ENCODE measurements around the gene ATF4. TPM values are rescaled to one million over a fixed set of nuclear protein-coding genes. Genes with fewer than 3 reads are reported as not detected.

ATF4 gene
- total and polyA plus RNA-seq, 2 of the 8 experiments (the other 6 are each of a cell fraction or from before 2014, with no cell fraction given) = 553 to 704 TPM

DNA sequence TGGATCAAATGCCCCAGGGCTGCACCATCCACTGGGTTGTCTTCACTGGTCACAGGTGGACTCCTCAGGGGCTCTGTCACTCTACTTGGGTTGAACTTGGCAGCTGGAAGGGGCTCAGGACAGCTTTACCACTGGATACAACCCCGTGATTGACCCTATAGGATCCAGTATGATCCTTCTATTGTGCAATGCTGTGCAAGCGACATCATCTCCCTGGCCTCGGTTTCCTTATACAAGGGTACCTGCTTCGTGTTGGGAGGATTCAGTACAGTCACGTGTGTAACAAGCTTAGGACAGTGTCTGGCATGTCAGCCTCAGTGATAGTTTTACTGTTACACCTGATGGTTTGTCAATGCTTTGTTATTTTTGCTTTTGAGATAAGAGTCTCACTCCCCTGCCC, 38.8 kb upstream of the ATF4 start:
- Histone ChIP-seq H2BK5ac (ENCODE audit: low read depth, low read length) (no peak overlapping the region), H3K79me2 (ENCODE audit: control insufficient read depth in 1 of 2, insufficient read depth in 2 of 2, low read length in 2 of 2) (no peaks in the 10 kb centered on the region), H2BK12ac (ENCODE audit: low read depth, low read length) (no peak overlapping the region), H3K79me1 (ENCODE audit: low read depth, low read length) (no peaks in the 10 kb centered on the region; the same call in none of the 2 replicates), H3K4ac (replicated peaks; ENCODE audit: insufficient read length, low read depth, low read length) (no peak overlapping the region), H3K9me3 (ENCODE audit: insufficient read depth in 2 of 2, low read depth in 1 of 2, low read length in 1 of 2) (no peaks in the 10 kb centered on the region), H4K5ac (ENCODE audit: insufficient read length, low read depth, low read length) (no peak overlapping the region), H3K4me2 (ENCODE audit: insufficient read depth in 1 of 2, low read depth in 2 of 2, low read length in 2 of 2) (no peak overlapping the region), H4K20me1 (replicated peaks in 1 of 2; ENCODE audit: control insufficient read depth in 1 of 2, insufficient read depth in 2 of 2, low read length in 2 of 2) (peaks cover 9 to 17% of the 10 kb centered on the region in 2 experiments), H3K14ac (ENCODE audit: insufficient read length) (no peak overlapping the region), H2BK15ac (ENCODE audit: low read length) (no peak overlapping the region), H3K4me3 (ENCODE audit: extremely low read depth in 1 of 4, insufficient read depth in 2 of 4, low read depth in 3 of 4, low read length in 4 of 4) (no peak overlapping the region), H4K91ac (replicated peaks; ENCODE audit: insufficient read length, low read length) (no peak overlapping the region), H3K9ac (replicated peaks in 1 of 4; ENCODE audit: extremely low read depth in 1 of 4, low read depth in 3 of 4, low read length in 3 of 4) (no peak overlapping the region), H2AK5ac (ENCODE audit: low read depth, low read length) (no peak overlapping the region), H3K23ac (ENCODE audit: insufficient read length) (no peak overlapping the region), H3K27ac (ENCODE audit: low read depth, low read length) (no peak overlapping the region), H2BK120ac (replicated peaks; ENCODE audit: low read depth, low read length) (no peak overlapping the region), H3K27me3 (replicated peaks in 1 of 4; ENCODE audit: control insufficient read depth in 3 of 4, extremely low read depth in 1 of 4, insufficient read depth in 3 of 4, low read length in 3 of 4) (no peaks in the 10 kb centered on the region; a peak in 1 of 7 replicates), H3K56ac (replicated peaks; ENCODE audit: insufficient read length, low read depth, low read length) (no peak overlapping the region), H3K4me1 (replicated peaks in 1 of 4; ENCODE audit: control insufficient read depth in 3 of 4, insufficient read depth in 4 of 4, low read length in 3 of 4) (no peaks in the 10 kb centered on the region), H2AFZ (ENCODE audit: low read length) (no peak overlapping the region), H3K18ac (ENCODE audit: extremely low read depth, low read length) (no peak overlapping the region), H3K23me2 (ENCODE audit: low read depth, low read length) (no peaks in the 10 kb centered on the region), H4K8ac (ENCODE audit: extremely low read depth, insufficient read depth, low read length) (no peak overlapping the region), H3K36me3 (ENCODE audit: control insufficient read depth in 2 of 4, insufficient read depth in 4 of 4, low read length in 3 of 4) (no peaks in the 10 kb centered on the region), H2BK20ac (ENCODE audit: low read length) (no peak overlapping the region)
- POLR2A ChIA-PET (ENCODE audit: partially characterized antibody) = interaction anchor here (1.5 kb wide), 1 partner anchor 29 kb away, joined by 4 read pairs; no protein-coding TSS in a partner anchor
- TF ChIP-seq SIX5 (IDR thresholded peaks at IDR 0.05; ENCODE audit: low read depth, low read length) (no peak), BACH1 (IDR thresholded peaks at IDR 0.05; ENCODE audit: low read length) (no peak), MAFK (IDR thresholded peaks at IDR 0.05; ENCODE audit: low read depth, low read length) (no peak)
- WGBS, 2 experiments (ENCODE audit: extremely low coverage in 1 of 2, insufficient coverage in 1 of 2, insufficient read length in 1 of 2, insufficient replicate concordance in 2 of 2, low coverage in 1 of 2, low lambda C conversion rate in 2 of 2, missing lambda C conversion rate in 1 of 2) = 93% methylated on average over 5 of the region's 5 CpGs; no CpG with 5 or more reads in 1 of the 2 experiments
- CTCF ChIA-PET (ENCODE audit: partially characterized antibody) = interaction anchor here (0.8 to 11.1 kb wide), 5 partner anchors 8 to 46 kb away, joined by 3 to 120 read pairs (median 11); no protein-coding TSS in a partner anchor
- FAIRE-seq (no peak), DNase-seq (ENCODE audit: low read depth in 1 of 2, low spot score in 2 of 2) (no peak)

Data from H1 (cell line).